CD4-positive, alpha-beta memory T cell (primary cell): ENCODE results near the gene TRIL. TPM values are rescaled to one million over a fixed set of nuclear protein-coding genes. Genes with fewer than 3 reads are reported as not detected.

ENCODE experiments used
- CTCF ChIA-PET: fragments of 350-600 bp; sonication (Branson Sonifier 250); formaldehyde crosslinking; loops from one replicate; lab custom pipeline; 2021; ENCODE audit warnings: inconsistent platforms; ENCODE audit not compliant: partially characterized antibody; lab: Charles Lee
- POLR2A ChIA-PET: fragments of 350-600 bp; sonication (Branson Sonifier 250); formaldehyde crosslinking; loops from one replicate; lab custom pipeline; 2021; ENCODE audit not compliant: partially characterized antibody; lab: Charles Lee
- DNase-seq, 5 donors: peaks; one replicate each; pipeline versions ENCODE4 v3.0.0 to v3.0.0-alpha.2; 2020 to 2022; ENCODE audit warnings: mixed read lengths in 1 of 5
- H3K27ac ChIP-seq: one replicate; pipeline ENCODE4 v1.7.0; 2013; ENCODE audit warnings: low read depth, low read length
- H3K27me3 ChIP-seq: 2 replicates; pipeline ENCODE4 v1.7.0; 2013; ENCODE audit warnings: mild to moderate bottlenecking, low read length, moderate library complexity; ENCODE audit not compliant: insufficient read depth
- H3K36me3 ChIP-seq: 2 replicates; pipeline ENCODE4 v1.7.0; 2013; ENCODE audit warnings: mild to moderate bottlenecking, low read length, moderate library complexity; ENCODE audit not compliant: insufficient read depth
- H3K4me1 ChIP-seq: 2 replicates; pipeline ENCODE4 v1.7.0; 2013; ENCODE audit warnings: mild to moderate bottlenecking, low read length, moderate library complexity; ENCODE audit not compliant: insufficient read depth
- H3K4me3 ChIP-seq, 2 donors: one replicate each; pipeline ENCODE4 v1.7.0; 2013; ENCODE audit warnings: low read length in 2 of 2, mild to moderate bottlenecking in 1 of 2
- H3K9me3 ChIP-seq, 2 donors: one replicate each; pipeline ENCODE4 v1.7.0; 2013; ENCODE audit warnings: low read length in 2 of 2, control low read depth in 1 of 2; ENCODE audit not compliant: control insufficient read depth in 1 of 2
- H3K27ac Mint-ChIP-seq, 7 donors: one replicate each; pipeline ENCODE4 v1.8.0; 2020 to 2021; ENCODE audit warnings: mixed read lengths in 7 of 7, mild to moderate bottlenecking in 6 of 7, inconsistent platforms in 3 of 7, moderate library complexity in 3 of 7
- H3K27me3 Mint-ChIP-seq, 2 donors: one replicate each; pipeline ENCODE4 v1.8.0; 2020 to 2021; ENCODE audit warnings: mixed read lengths in 2 of 2
- H3K36me3 Mint-ChIP-seq, 2 donors: one replicate each; pipeline ENCODE4 v1.8.0; 2020 to 2021; ENCODE audit warnings: mixed read lengths in 2 of 2, inconsistent platforms in 1 of 2, mild to moderate bottlenecking in 1 of 2
- H3K4me1 Mint-ChIP-seq, 4 donors: one replicate each; pipeline ENCODE4 v1.8.0; 2020 to 2021; ENCODE audit warnings: mixed read lengths in 4 of 4, mild to moderate bottlenecking in 1 of 4
- H3K4me3 Mint-ChIP-seq, 8 donors: one replicate each; pipeline ENCODE4 v1.8.0; 2020 to 2021; ENCODE audit warnings: mixed read lengths in 8 of 8, mild to moderate bottlenecking in 7 of 8, moderate library complexity in 6 of 8, inconsistent platforms in 3 of 8
- H3K9me3 Mint-ChIP-seq, 8 donors: one replicate each; pipeline ENCODE4 v1.8.0; 2020 to 2021; ENCODE audit warnings: mixed read lengths in 8 of 8, mild to moderate bottlenecking in 5 of 8, inconsistent platforms in 3 of 8, moderate library complexity in 1 of 8
- intact Hi-C: fragments of 100-400 bp; cut with micrococcal nuclease; formaldehyde crosslinking; loops from one replicate; pipeline ENCODE4 v1.15.1; 2023
- polyA plus RNA-seq, 2 donors: library from polyadenylated mRNA; unstranded; fragments of 300-500 nt; fragmentation: Illumina TruSeq; gene quantifications; one replicate each; pipeline ENCODE4 v1.2.3, GENCODE V29; 2021
- total RNA-seq, 2 experiments: library from RNA; stranded (reverse); gene quantifications; one replicate each; pipeline ENCODE4 v1.2.3, GENCODE V29; 2021

TRIL gene
- total and polyA plus RNA-seq, 4 experiments from 2014 or later: not detected

DNA sequence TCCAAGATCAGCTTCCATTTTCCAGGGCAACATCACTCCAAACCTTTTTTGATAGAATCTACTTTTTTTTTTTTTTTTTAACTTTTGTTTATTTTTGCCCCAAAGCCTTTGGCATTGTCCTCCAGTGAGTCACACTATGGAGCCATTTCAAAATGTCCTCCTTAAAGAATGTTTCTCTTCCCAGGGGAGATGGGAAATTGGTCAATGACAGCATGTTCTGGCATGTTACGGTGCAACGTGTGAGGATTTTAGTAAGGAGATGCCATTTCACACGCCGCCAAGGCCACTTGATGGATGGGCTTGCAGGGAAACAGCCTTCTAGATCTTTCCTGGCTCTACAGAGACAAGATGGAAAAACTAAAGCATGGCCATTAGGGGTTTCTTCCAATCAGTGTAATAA lies 30.7 kb upstream of the TRIL start:
- CTCF ChIA-PET: no interaction called here
- H3K4me1 Mint-ChIP-seq: no peaks in the 10 kb centered on the region
- Histone ChIP-seq H3K4me3 (no peak overlapping the region), H3K27me3 (no peaks in the 10 kb centered on the region), H3K27ac (no peak overlapping the region), H3K4me1 (no peaks in the 10 kb centered on the region), H3K36me3 (no peaks in the 10 kb centered on the region), H3K9me3 (no peaks in the 10 kb centered on the region)
- no peak overlapping the region for H3K27ac Mint-ChIP-seq
- DNase-seq: no peak
- no peaks in the 10 kb centered on the region for H3K9me3 Mint-ChIP-seq
- no peaks in the 10 kb centered on the region for H3K36me3 Mint-ChIP-seq
- intact Hi-C loops: no loop called here
- no peak overlapping the region for H3K4me3 Mint-ChIP-seq
- H3K27me3 Mint-ChIP-seq: peaks cover 9 to 21% of the 10 kb centered on the region in 2 donors
- POLR2A ChIA-PET: no interaction called here

DNA sequence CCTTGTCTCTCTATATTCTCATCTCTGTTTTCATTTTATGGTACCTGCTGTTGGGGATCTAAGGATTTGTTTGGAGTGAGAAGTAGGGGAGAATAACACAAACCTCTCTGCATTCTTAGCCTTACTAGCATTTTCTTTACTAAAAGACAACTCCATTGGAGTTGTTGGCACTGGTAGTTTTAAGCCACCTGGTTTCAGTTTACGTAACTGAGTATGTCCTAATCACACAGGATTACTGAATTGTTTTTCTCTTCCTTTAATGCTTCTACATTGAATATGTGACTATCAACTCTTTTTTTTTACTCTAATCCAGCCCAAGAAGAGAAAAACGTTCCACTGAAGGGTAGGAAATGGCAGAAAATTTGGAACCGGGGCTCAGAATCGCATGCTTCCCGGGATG lies 30.0 kb upstream of the TRIL start:
- H3K4me1 ChIP-seq: no peaks in the 10 kb centered on the region
- no peaks in the 10 kb centered on the region for H3K27me3 ChIP-seq
- intact Hi-C loops: no loop called here
- Mint-ChIP-seq H3K27ac (no peak overlapping the region), H3K36me3 (no peaks in the 10 kb centered on the region), H3K4me1 (no peaks in the 10 kb centered on the region), H3K9me3 (no peaks in the 10 kb centered on the region), H3K27me3 (peaks cover 9 to 20% of the 10 kb centered on the region in 2 donors), H3K4me3 (no peak overlapping the region)
- POLR2A ChIA-PET: no interaction called here
- no peak for DNase-seq
- H3K36me3 ChIP-seq: no peaks in the 10 kb centered on the region
- no peak overlapping the region for H3K4me3 ChIP-seq
- CTCF ChIA-PET: no interaction called here
- no peak overlapping the region for H3K27ac ChIP-seq
- H3K9me3 ChIP-seq: no peaks in the 10 kb centered on the region

DNA sequence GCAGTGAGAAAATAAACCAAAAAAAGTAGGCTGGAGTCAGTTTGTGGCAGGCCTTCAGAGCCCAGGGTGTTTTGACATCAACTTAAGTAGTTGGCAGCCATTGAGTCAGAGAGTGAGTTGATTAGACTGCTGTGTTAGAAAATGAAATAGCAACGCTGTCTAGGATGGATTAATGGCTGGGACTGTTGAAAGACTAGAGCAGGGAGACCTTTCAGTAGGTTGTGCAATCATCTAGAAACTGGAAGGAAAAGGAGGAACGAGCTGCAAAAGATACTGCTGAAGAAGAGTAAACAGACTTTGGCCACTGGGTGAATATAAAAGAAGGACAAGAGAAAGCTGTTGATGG lies 28.6 kb upstream of the TRIL start:
- Mint-ChIP-seq H3K27me3 (peaks cover 9 to 18% of the 10 kb centered on the region in 2 donors), H3K9me3 (no peaks in the 10 kb centered on the region), H3K27ac (no peak overlapping the region), H3K4me3 (no peak overlapping the region), H3K4me1 (no peaks in the 10 kb centered on the region), H3K36me3 (no peaks in the 10 kb centered on the region)
- CTCF ChIA-PET: no interaction called here
- no peaks in the 10 kb centered on the region for H3K27me3 ChIP-seq
- POLR2A ChIA-PET: no interaction called here
- no peaks in the 10 kb centered on the region for H3K36me3 ChIP-seq
- H3K4me3 ChIP-seq: no peak overlapping the region
- no peaks in the 10 kb centered on the region for H3K4me1 ChIP-seq
- no peak for DNase-seq
- no peak overlapping the region for H3K27ac ChIP-seq
- intact Hi-C loops: no loop called here
- H3K9me3 ChIP-seq: no peaks in the 10 kb centered on the region

DNA sequence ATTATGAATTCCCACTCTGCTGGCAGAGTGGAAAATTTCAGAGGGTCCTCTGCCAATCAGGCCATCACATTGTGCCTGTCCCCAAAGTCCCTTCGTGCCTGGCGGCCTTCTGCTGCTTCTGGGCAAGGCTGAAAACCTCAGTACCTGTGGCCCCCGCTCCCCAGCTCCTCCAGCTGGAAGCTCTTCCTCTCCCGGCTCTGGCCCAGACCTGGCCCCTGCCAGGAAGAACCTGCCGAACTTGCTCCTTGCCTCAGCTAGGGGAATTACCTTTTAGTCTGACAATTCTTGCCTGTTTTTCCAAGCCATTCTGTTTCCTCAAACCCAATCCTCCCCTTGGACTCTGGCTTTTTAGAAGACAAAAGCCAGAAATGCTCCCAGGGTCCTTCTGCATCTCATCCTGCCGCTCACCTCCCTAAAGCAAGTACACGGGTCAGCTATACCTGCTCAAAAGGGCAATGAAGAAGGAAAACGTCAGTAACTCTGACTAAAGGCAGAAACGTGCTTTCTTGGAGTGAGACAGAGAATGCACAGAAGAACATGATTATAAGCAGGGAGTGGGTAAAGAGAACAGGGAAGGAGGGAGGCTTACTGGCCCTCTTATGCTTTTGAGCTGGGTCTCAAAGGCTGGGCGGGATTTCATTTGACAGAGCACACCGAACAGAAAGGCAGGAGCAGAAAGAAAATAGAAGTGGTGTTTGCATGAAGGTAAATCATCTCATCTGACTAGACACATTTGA lies 28.1 kb upstream of the TRIL start:
- no peaks in the 10 kb centered on the region for H3K27me3 ChIP-seq
- ChIA-PET POLR2A (no interaction called here), CTCF (no interaction called here)

DNA sequence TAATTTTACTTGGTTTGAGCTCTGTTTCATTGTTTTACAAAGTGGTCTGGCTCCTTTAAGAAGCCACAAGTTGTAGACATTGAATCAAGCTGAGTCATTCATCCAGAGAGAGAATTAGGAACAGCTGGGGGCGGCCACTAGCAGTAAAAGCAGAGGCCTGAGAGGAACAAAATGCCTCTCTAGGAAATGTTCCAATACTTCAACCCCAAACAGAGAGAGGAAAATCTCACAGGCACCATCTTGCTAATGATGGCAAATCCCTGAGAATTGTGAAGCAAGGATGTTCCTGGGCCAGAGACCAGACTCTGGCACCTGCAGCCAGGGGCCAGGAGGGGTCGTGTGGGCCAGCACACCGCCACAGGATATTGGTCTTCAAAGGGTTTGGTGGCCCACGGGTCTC lies 26.5 kb upstream of the TRIL start:
- H3K4me3 ChIP-seq: no peak overlapping the region
- no peaks in the 10 kb centered on the region for H3K4me1 ChIP-seq
- no peaks in the 10 kb centered on the region for H3K36me3 ChIP-seq
- ChIA-PET CTCF (no interaction called here), POLR2A (no interaction called here)
- H3K9me3 ChIP-seq: no peaks in the 10 kb centered on the region
- Mint-ChIP-seq H3K27me3 (peaks cover 10 to 14% of the 10 kb centered on the region in 2 donors), H3K9me3 (peaks cover 0 to 4% (median 0%) of the 10 kb centered on the region in 8 donors), H3K4me3 (no peak overlapping the region), H3K4me1 (no peaks in the 10 kb centered on the region), H3K36me3 (no peaks in the 10 kb centered on the region), H3K27ac (no peak overlapping the region)
- intact Hi-C loops: no loop called here
- H3K27me3 ChIP-seq: no peaks in the 10 kb centered on the region
- no peak overlapping the region for H3K27ac ChIP-seq
- DNase-seq: no peak

More for the DNA sequence above, 28.1 kb upstream of the TRIL start:
- Mint-ChIP-seq H3K4me1 (no peaks in the 10 kb centered on the region), H3K36me3 (no peaks in the 10 kb centered on the region), H3K27ac (peak overlapping the region in 1 of 7 donors; percentile 19), H3K4me3 (no peak overlapping the region), H3K27me3 (peaks cover 9 to 18% of the 10 kb centered on the region in 2 donors), H3K9me3 (no peaks in the 10 kb centered on the region)
- Histone ChIP-seq H3K9me3 (no peaks in the 10 kb centered on the region), H3K4me1 (no peaks in the 10 kb centered on the region), H3K36me3 (no peaks in the 10 kb centered on the region), H3K4me3 (no peak overlapping the region), H3K27ac (no peak overlapping the region)
- no peak for DNase-seq
- intact Hi-C loops: no loop called here

DNA sequence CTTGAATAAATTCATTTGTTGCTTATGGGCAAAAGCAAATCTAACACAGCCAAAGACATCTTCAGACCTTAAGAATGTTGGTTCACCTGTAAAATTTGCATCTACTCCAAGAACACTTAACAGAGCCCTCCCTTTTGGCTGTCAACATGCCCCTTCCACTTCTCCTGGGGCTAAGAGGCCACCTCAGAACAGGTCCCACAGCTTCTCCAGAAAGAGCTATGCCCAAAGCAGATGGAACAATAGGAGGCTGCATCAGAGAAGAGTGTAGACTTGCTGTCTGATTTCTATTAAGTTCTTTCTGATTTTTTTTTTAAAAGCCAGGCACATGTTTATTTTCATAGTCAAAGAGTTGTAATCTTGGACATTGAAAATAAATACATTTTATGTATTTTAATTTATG lies 26.1 kb upstream of the TRIL start:
- H3K36me3 Mint-ChIP-seq: no peaks in the 10 kb centered on the region
- POLR2A ChIA-PET: no interaction called here
- no peak overlapping the region for H3K27ac Mint-ChIP-seq

DNA sequence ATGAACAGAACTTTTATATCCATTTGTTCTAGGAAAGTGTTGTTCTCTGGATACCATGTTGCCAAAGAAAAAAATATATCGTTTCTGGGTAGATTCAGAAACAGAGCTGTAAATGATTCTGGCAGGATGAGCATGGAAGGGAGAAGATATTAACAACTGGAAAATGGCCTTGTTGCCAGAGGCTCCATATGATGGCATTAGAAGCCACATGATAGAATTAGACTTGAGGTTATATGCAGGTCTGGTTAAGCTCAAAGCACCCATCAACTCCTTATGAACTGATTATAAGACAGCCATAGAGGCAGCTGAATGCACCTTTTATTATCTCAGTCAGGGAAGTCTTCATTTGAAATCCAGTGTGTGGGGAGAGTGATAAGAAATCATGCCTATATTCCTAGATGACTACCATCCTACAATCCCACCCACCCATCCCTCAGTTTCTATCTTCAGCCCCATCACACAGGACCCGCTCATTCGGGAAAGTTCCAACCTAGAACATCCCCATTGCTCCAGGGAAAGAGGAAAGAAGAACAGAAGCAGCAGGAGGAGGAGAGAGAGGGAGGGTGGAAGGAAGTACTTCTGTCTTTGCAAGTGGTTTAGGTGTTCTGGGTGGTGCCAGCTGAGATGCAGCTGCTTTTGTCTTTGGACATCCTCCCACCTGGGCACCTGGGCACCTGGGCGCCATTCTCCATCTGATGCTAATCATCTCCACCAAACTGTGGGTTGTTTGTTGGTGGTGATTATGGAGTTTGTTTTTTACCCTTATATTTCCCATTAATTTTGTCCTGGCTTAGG lies 25.5 kb upstream of the TRIL start:
- H3K9me3 Mint-ChIP-seq: peaks cover 0 to 4% (median 0%) of the 10 kb centered on the region in 8 donors
- no peaks in the 10 kb centered on the region for H3K4me1 ChIP-seq
- H3K27ac Mint-ChIP-seq: no peak overlapping the region
- no peaks in the 10 kb centered on the region for H3K27me3 ChIP-seq
- H3K9me3 ChIP-seq: no peaks in the 10 kb centered on the region
- no peak for DNase-seq
- no peak overlapping the region for H3K4me3 ChIP-seq
- no peaks in the 10 kb centered on the region for H3K4me1 Mint-ChIP-seq
- CTCF ChIA-PET: no interaction called here
- POLR2A ChIA-PET: no interaction called here
- no peak overlapping the region for H3K4me3 Mint-ChIP-seq
- peaks cover 7 to 11% of the 10 kb centered on the region in 2 donors for H3K27me3 Mint-ChIP-seq
- no peaks in the 10 kb centered on the region for H3K36me3 Mint-ChIP-seq
- H3K27ac ChIP-seq: no peak overlapping the region
- no peaks in the 10 kb centered on the region for H3K36me3 ChIP-seq
- intact Hi-C loops: no loop called here

More for the DNA sequence above, 26.1 kb upstream of the TRIL start:
- Mint-ChIP-seq H3K4me1 (no peaks in the 10 kb centered on the region), H3K4me3 (no peak overlapping the region), H3K27me3 (peaks cover 7 to 14% of the 10 kb centered on the region in 2 donors), H3K9me3 (peaks cover 0 to 4% (median 0%) of the 10 kb centered on the region in 8 donors)
- intact Hi-C loops: no loop called here
- Histone ChIP-seq H3K36me3 (no peaks in the 10 kb centered on the region), H3K9me3 (no peaks in the 10 kb centered on the region), H3K27ac (no peak overlapping the region), H3K4me1 (no peaks in the 10 kb centered on the region), H3K27me3 (no peaks in the 10 kb centered on the region), H3K4me3 (no peak overlapping the region)
- CTCF ChIA-PET: no interaction called here
- DNase-seq: no peak
